Smooth muscle cell of the brain vasculature (primary cell): ENCODE results near the gene ST6GALNAC1.
A peak's percentile ranks its signal among the peaks of the same experiment; 100 is the strongest.

Source experiments
- DNase-seq: peaks from one replicate; pipeline ENCODE4 v3.0.0-alpha.2; 2012; ENCODE audit warnings: low read depth, low spot score

ST6GALNAC1 gene

GRCh38 chr17:76676629-76677028 lies 33.1 kb upstream of the ST6GALNAC1 start:
- no peak for DNase-seq

DNA sequence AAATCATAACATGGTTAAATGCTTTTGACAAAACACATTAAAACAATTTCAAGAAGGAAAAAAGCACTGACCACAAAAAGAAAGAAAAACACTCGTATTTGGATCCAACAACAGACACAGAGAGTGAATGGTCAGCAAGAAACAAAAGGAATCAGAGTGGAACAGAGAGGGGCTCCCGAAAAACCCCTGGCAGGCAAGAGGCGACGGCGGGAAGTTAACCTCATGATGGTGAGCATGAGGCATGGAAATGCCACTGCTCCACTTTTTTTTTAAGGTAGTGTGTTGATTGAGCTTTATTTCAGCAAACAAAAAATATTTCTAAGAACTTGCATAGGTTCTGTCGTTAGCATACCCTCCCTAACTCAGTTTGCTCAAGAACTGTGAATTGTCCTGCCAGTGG lies 32.1 kb upstream of the ST6GALNAC1 start:
- no peak for DNase-seq

DNA sequence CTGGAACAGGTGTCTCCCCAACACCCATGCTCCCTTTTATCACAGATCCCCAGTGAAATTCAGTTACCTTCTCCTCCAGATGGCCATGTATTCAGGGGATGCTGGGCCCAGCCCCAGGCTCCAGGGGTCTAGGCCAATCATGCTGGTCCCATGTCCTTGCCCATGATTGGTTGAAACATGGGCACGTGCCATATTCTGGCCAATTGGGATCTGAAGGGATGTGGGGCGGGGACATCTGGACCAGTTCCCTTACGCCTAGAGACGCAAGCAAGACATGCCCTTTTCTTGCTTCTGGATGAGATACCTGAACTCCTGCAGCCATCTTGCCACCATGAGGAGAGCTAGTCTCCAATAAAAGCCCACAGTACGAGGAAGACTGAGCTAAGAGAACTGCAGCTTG lies 31.0 kb upstream of the ST6GALNAC1 start:
- DNase-seq = no peak

DNA sequence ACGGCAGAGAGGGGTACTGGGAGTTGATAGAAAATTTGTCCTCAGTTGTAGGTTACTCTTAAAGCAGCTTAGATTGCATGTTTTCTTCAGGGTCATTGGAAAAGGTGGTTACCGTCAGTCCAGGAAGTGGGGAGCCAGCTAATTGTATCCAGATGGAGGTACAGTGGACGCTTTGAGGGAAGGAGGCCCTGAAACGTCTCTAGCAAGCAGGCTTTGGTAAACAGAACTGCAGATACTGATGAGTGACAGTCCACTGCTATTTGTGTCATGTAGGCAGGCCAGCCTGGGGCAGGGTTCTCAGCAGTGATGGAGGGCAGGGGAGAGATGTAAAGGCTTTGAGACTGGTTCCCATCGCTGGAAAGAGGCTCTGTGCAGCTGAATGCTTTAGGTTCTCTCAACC lies 30.2 kb upstream of the ST6GALNAC1 start:
- DNase-seq = no peak

- DNase-seq = no peak
Observed at GRCh38 chr17:76672892-76673291, 29.3 kb upstream of the ST6GALNAC1 start.

GRCh38 chr17:76672270-76672851 lies 28.8 kb upstream of the ST6GALNAC1 start:
- DNase-seq = no peak

- DNase-seq = no peak
Observed at GRCh38 chr17:76671912-76672262, 28.3 kb upstream of the ST6GALNAC1 start.

DNA sequence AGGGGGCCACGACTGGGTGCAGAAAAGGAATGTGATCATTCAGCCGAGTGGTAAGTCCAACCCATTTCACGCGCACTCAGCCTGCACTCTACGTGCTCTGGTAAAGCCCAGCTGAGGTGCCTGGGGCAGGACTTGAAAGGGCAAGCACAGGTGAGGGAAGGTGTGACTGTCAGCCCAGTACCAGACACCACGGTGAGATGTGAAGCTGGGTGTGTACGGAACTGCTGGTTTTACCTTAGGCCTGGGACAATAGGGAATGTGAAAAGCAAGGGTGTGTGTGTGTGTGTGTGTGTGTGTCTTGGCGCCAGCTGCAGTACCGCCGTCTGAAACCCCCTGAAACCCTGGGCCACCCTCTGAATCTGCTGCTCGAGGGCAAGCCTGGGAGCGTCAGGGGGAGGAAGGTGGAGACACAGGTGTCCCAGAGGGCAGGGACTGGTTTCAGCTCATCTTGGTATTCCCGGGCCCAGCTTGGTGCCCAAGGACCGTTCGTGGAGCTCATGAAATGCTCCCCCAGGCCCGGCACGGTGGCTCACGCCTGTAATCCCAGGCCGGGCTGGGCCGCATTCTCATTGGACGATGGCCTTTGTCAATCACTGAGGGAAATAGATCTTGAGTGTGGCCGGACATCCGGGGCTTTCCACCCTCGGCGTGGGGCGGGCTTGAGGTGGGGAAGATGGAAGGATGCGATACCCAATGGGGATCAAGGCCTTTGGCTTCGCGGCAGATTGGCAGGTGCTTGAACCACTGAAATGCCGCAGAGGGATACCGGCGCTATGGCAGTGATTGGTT lies 27.8 kb upstream of the ST6GALNAC1 start:
- peak; percentile 100 for DNase-seq

DNA sequence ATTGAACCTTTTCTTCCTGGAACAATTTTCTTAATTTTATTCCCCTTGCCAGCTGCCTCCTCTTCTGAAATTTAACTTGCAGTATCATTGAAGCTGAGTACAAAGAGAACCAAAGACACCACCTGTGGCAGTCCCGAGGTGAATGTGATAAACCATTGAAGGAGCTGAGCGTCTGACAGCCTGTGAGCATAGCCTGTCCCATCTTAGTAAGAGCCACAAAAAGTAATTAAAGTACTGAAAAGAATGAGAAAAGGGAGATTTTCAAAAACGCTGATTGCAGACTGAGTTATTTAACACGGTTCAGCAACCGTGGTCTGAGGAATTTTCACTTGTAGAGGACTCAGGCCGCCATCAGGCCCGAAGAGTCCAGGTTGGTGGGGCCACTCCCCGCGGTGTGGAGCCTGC lies 27.2 kb upstream of the ST6GALNAC1 start:
- no peak for DNase-seq

DNA sequence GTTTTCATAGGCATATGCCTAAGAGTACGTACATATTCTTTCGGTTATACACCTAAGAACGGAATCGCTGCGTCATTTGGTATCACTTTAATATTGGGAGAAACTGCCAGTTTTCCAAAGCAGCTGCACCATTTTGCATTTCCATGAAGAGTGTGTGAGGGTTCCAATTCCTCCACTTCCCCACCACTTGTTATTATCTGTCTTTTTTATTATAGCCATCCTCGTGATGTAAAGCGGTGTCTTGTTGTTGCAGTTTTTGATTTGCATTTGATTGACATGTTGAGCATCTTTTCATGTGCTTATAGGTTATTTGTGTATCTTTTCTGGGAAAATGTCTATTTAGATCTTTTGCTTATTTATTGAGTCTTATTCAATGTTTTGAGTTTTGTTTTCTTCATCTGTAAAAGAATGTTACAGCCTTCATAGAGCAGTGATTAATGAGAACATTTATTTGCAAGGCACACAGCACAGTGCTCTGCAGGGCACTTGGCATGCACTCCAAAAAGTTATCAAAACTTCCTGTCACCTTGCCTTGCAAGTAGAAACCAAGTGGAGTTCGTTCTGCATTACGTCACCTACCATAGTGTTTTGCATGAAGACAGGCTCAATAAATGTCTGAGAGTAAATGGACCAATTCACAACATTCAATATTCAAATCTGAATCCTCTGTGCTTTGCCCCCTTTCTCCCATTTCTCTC lies 26.6 kb upstream of the ST6GALNAC1 start:
- no peak for DNase-seq

DNA sequence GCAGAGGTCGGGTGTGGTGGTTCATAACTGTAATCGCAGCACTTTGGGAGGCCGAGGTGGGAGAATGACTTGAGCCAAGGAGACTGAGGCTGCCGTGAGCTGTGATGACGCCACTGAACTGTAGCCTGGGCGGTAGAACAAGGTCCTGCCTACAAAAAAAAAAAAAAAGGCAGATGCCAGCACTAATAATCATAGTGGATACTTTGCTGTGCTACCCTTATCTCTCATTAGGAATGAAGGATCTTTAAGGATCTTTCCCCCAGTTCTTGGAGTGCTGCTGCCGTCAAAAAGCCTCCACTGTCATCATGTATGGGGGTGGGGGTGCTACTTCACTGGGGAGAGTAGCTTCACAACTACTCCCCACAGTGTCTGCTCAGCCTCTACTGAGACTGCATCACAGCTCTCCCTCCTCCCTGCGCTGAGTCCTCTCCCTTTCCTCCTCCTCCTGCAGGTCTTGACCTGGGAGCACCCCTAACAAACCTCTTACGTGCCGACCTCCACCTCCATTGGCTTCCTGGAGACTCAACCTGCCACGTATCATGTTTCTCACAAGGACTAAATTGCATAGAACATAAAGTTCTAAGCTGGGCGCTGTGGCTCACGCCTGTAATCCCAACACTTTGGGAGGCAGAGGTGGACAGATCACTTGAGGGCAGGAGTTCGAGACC lies 24.4 kb upstream of the ST6GALNAC1 start:
- no peak for DNase-seq

GRCh38 chr17:76667491-76667755 lies 23.9 kb upstream of the ST6GALNAC1 start:
- no peak for DNase-seq

GRCh38 chr17:76660656-76661042 lies 17.1 kb upstream of the ST6GALNAC1 start:
- no peak for DNase-seq

DNA sequence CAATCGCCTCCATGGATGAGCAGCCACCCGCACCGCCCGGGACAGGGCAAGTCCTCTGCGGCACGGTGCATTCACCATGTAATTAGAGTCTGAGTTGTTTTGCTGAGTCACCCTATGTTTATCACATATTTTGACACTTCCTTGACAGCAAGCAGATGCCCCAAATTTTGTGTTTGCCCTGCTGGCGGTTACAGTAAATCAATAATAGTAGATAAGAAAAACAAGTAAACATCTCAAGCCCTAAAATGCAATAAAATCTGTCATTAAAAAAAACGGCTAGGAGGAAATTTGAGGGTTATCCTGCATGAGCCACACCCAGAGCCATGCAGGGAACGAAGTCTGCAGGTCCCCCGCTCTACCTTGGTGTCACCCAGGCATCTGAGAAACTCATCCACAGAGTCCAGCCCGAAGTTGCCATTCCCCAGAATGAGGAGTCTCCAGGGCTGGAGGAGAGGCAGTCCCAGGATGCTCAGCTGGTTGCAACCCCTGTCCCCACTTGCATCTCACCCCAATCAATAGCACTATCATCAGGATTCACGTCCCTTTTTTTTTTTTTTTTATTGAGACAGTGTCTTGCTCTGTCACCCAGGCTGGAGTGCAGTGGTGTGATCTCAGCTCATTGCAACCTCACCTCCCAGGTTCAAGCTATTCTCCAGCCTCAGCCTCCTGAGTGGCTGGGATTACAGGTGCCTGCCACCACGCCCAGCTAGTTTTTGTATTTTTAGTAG lies 16.5 kb upstream of the ST6GALNAC1 start:
- DNase-seq = no peak

- no peak for DNase-seq
Observed at GRCh38 chr17:76658242-76658662, 14.7 kb upstream of the ST6GALNAC1 start.

DNA sequence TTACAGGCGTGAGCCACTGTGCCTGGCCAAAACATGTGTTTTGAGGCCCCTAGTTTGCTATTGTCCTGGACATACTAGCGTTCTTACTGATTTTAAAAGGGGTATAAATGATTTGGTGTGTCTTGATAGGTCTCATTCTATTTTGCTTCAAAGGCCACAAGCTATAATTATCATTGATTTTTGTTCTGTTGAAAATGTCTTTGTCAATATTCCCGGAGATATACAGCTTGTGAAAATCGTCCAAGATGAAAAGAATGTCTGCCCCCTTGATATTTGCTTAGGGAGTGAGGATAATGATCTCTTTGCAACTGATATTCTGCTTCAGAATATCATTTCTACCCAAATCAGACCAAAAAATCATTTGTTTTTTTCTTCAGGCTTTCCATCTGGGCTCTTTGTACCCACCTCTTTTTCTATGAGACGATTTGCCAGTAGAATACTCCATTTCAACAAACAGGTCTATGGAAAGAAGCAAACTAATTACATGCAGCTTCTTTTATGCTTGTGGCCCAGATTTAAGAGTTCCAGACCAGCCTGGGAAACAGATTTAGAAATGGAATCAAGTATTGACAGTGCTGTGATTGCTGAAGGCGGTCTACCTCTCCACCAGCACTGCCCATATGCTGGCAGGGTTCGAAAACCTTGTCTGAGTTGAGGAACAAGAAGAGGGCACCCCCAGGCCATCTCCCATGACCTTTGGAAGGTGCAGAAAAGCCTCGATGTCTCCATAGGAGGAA lies 14.1 kb upstream of the ST6GALNAC1 start:
- no peak for DNase-seq

- DNase-seq = no peak
Observed at GRCh38 chr17:76654408-76654807, 10.9 kb upstream of the ST6GALNAC1 start.

GRCh38 chr17:76650504-76650903 lies 6.9 kb upstream of the ST6GALNAC1 start:
- DNase-seq = no peak

DNA sequence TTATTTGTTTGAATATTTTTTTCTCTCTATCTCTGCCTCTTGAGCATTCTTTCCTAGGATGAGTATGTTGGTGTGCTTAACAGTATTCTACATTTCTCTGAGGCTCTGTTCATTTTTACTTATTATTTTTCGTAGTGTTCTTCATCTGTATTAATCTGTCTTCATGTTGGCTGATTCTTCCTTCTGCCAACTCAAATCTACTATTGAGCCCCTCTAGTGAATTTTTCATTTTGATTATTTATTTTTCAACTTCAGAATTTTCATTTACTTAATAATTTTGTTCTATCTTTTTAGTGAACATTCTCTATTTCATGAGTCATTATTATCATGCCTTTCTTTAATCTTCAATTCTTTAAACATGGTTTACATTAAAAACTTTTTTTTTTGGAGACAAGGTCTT lies 3.2 kb upstream of the ST6GALNAC1 start:
- no peak for DNase-seq

- no peak for DNase-seq
Observed at GRCh38 chr17:76645481-76645880, 1.9 kb upstream of the ST6GALNAC1 start.

- no peak for DNase-seq
Observed at GRCh38 chr17:76644995-76645394, 1.4 kb upstream of the ST6GALNAC1 start.
